Peyer's patch (tissue), 4 donors: Measurements from ENCODE around the gene SKAP1.

Experiments
- CTCF ChIP-seq, 6 experiments: fragments of 450-650 bp in 4 of 6; fragments of 200-600 bp in 2 of 6; sonication (generic) in 1 of 6; IDR thresholded peaks; one replicate each; pipeline ENCODE4 v1.5.1; 2017 to 2019; ENCODE audit warnings: antibody characterized with exemption in 6 of 6, mild to moderate bottlenecking in 3 of 6, moderate library complexity in 1 of 6
- POLR2A ChIP-seq, 2 donors: fragments of 450-650 bp; IDR thresholded peaks; one replicate each; pipeline ENCODE4 v1.5.1; 2017; ENCODE audit warnings: antibody characterized with exemption in 2 of 2, mild to moderate bottlenecking in 2 of 2, moderate library complexity in 2 of 2

- no peak for TF ChIP-seq CTCF (IDR thresholded peaks at IDR 0.05)
- TF ChIP-seq POLR2A (IDR thresholded peaks at IDR 0.05), result no peak
Observed at GRCh38 chr17:48187872-48188608, 242.0 kb downstream of the SKAP1 start.
